Measurements from ENCODE around the gene PRKG1.
"Not testable (repeated sequence)": the region's sequence is repeated elsewhere in the genome, so short reads cannot be mapped to it uniquely, and the experiment has no call there.

Gene PRKG1

DNA sequence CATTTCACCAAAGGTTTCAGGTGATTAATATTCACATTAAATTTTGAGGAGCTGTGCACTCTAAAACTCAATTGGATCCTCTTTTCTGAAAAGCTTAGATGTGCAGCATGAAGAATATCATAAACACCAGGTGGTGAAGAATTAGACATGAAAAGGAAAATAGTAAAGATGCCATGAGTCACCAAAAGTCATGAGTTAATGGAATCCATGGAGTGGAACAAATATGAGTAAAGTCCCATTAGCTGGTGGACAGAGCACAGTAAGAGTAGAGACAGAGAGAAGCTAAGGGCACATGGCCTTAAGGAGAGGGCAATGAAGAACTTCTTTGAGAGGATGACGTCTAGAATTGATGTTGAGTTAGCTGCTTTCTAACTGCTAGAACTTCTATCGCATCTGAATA, 353.5 kb downstream of the PRKG1 start:
- DNase-seq (ENCODE audit: low read depth): no peak

DNA sequence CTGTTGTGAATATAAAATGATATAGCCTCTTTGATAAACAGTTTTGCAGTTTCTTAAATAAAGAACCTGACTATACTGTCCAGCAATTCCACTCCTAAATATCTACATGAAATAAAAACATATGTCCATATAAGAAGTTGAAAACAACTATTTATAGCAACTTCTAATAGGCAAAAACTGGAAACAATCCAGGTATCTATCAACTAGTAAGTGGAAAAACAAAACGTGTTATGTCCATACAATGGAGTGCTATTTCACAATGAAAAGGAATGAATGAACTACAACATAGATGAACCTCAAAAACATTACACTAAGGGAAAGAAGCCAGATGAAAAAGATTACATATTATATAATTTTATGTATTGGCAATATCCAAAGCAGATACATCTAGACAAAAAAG, 356.2 kb downstream of the PRKG1 start:
- no peak for DNase-seq (ENCODE audit: low read depth)

DNA sequence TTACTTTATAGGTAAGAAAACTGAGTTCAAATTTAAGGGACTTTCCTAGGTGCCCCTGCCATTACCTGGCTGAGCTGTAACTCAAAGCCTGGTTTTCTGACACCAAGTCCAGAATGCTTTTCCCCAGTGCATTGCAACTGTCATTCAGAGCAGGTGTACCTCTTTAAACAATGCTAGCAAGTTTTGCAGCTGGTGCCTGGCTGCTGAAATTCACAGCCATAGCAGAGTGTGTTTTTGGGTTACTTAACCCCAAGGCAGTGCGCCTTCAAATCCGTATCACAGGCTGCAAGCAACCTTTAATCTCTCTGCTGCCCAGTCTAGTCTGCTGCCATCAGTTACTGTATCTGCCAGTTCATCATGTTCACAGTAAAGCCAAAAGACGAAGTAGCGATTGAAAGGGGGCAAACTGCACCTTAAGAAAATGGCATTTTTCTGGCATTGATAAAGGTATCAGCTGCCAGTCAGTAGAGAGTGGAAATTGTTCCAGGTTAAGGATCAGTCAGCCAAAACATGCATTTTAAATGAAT, 359.7 kb downstream of the PRKG1 start:
- no peak for DNase-seq (ENCODE audit: low read depth)

DNA sequence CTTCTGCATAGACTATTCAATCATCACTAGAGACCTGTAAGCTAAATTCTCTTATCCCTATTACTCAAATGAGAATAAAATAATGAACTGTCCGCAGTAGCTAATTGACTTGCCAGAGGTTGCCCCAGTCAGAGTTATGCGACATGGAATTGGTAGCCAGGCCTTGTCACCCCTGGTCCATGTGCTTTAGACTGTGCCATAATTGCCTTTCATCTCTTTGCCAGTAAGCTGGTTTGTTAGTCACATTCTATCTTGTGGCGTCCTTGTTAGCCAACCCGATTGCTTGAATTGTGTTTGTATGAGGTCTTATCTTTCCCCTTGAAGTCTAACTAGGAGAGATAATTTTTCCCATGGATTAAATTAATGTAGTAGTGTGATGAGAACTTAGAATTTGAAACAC, 362.5 kb downstream of the PRKG1 start:
- no peak for DNase-seq (ENCODE audit: low read depth)

DNA sequence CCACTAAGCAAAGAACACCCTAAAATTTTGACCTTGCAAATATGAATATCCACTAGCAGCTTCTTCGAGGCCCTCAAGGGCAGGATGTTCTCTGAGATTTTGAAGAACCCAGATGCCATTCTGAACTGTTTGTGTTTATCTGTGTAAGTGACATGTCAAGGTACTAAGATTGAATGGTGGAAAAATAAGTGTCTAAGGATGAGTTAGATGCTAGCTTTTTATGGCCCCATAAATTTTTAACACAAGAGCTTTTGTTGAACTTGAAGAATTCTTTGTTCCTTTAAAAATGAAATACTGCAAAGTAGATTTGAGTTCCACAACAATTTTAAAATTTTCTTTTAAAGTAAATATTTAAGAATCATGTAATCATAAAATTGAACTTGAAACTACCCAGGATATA, 365.4 kb downstream of the PRKG1 start:
- DNase-seq (ENCODE audit: low read depth): no peak

DNA sequence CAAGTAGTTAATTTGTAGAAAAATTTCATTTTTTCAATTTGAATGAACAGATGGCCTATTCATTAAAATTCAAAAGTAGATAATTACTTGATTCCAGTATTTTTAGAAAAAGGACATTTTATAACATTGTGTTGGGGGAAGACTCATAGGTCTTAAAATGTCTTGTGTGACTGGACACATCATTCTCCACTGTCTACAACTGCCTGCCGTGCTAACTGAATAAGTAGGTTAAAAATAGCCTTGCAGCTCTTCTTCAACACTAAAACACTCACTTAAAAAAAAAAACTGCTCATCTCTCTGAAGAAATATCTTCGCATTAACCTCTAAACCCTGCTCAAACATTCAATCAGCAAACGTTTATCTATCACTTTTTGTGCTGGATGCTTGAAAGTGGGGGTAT, 371.3 kb downstream of the PRKG1 start:
- DNase-seq (ENCODE audit: low read depth): no peak

DNA sequence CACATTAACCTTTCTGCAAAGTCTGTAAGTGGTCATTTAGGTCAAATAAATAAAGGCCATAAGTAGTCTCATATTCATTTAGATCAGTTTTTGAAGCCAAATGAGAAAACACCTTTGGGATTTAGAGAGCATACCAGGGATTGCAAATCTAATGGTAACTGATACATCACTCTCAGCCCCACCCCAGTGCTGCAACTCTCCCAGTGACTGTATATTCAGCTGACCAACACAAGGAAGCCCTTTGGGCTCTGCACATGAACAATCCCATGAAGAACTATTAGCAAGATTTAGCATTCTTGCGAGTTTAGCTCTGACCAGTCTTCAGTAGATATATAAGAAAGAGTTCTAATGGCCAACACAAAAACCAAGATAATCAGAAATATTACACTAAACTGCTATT, 372.8 kb downstream of the PRKG1 start:
- DNase-seq (ENCODE audit: low read depth): no peak

DNA sequence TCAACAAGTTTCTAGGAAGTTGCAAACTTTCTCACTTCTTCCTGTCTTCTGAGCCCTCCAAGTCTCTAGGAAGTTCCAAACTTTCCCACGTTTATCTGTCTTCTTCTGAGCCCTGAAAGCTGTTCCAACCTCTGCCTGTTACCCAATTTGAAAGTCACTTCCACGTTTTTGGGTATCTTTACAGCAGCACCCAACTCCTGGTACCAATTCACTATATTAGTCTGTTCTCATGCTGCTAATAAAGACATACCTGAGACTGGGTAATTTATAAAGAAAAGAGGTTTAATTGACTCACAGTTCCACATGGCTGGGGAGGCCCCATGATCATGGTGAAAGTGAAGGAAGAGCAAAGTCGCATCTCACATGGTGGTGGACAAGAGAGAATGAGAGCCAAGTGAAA, 381.5 kb downstream of the PRKG1 start:
- DNase-seq (ENCODE audit: low read depth): not testable (repeated sequence)

DNA sequence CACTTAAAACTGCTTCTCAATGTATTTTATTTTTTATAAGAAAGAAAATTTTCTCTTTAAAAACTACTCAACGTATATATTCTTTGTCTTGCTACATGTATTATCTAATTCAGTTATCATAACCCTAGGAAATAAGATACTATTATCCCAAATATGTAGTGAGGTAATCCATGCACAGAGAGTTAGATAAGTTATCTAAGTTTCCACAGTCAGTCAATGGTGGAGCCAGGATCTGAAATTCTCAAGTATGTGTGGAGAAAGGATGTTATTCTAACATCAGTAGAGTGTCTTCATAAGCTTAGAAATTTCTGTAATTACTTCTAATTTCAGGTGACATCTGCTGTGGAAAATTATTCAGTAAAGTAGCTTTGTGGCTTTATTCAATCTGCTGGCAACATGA, 385.2 kb downstream of the PRKG1 start:
- DNase-seq (ENCODE audit: low read depth): no peak

DNA sequence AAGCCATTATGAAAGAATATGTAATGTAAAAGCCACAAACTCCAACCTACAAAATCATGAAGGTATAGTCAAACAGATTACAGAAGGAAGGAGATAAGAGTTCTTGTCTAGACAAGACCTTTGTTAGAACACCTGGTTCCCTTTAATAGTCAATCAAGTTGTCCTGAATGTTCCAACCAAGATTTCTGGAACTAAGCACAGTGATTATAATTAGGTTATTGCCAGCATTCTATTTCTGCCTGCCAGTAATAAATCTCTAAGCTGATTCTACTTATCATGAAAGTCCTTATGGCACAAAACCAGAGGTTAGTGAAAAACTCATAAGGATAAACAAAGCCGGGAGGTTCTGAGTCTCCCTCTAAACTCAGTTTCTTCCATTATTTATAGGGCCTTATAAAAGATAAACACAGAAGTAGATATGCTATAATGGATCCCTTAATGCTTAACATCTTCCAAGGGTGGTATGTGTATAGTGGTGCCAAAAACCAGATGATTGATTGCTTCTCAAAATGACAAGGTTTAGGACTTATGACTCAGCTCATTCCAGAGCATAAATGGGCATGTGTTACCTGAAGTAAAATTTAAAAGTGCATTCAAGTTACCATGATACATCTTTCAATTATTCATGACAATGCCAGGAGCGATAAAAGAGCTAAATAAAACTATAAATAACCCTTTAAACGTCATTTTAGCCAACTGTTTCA, 387.9 kb downstream of the PRKG1 start:
- no peak for DNase-seq (ENCODE audit: low read depth)

DNA sequence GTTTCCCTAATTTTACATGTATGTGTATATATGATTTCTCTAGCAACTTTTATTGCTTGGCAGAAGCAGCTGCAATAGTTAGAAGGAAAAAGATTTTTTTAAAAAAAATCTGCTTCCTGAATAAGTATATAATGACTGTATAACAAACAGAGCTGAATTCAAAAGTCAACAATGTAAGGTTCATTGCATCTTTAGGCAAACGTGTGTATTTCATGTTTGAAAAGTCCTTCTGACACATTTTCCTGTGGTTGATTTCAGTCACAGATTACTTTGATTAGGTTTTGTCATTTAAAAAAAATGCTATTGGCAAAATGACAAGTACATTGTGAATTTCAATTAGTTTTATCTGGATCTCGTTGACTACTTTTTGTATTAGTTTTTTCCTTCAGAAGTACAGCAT, 394.1 kb downstream of the PRKG1 start:
- no peak for DNase-seq (ENCODE audit: low read depth)

DNA sequence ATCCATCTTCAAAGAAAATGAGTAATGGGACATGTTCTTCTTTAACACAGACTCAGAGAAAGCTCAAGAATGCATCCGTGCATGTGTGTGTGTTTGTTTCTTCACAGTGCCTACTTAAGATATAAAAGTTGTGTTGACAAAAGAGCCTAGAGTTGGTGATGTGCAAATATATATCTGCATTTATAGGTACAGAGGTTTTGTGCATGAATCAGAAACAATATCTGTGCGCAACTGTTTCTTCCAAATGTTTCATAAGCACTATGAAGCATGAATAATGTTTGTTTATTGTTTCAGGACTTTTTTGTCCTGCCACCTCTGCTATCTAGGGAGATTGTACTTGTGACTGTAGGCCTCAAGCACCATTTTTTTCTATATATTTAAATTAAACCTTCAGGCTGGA, 395.4 kb downstream of the PRKG1 start:
- no peak for DNase-seq (ENCODE audit: low read depth)

DNA sequence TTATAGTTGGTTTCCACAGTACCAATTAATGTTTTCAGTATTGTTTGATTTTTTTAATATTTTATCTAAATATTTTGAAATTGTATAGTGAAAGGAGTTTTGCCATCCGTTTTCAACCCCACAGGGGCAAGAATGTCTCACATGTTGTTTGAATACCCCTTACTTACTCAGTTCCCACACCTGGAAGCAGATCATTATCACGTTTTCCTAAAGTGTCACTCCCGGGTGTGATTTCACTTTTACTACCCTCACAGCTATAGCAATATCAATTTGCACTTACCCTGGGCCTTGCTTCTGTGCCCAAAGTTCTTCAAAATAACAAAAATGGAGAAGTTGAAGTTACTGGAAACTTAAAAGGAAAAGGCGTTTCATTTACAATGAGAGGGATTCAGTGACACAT, 397.0 kb downstream of the PRKG1 start:
- no peak for DNase-seq (ENCODE audit: low read depth)

DNA sequence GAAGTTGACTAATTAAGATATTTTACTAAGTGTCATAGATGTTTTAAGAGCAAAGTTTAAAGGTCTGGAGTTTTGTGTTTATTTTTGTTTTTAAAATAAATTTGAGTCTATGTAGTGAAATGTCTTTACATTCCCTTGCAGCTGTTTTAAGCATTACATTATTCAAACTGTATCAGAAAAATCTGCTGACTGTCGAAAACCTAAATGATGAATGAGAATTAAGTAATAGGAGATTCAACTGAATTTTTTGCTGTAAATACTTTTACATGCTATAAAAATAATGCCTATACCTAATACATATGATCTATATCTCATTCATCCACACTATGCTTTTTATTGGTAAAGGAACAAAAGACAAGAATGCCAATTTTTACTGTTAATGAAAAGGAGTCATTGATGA, 397.9 kb downstream of the PRKG1 start:
- DNase-seq (ENCODE audit: low read depth): no peak

DNA sequence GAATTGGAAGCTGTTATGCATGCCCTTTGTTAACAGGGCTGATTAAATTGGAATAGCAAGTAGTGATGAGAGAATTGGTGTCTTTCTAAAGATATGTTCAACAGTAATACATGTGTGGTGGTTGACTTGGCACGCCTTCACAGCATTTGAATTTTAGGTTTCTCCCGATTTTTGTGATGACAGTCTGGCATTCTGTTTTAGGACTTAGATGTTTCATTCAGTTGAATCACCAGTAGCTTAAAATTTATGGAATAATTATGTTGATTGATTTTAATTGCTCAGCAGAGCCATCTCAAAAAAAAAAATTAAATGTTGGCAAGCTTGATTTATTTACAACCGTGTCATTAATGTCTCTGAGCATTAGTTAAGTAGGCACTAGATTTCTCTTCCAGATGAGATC, 405.4 kb downstream of the PRKG1 start:
- DNase-seq (ENCODE audit: low read depth): no peak

DNA sequence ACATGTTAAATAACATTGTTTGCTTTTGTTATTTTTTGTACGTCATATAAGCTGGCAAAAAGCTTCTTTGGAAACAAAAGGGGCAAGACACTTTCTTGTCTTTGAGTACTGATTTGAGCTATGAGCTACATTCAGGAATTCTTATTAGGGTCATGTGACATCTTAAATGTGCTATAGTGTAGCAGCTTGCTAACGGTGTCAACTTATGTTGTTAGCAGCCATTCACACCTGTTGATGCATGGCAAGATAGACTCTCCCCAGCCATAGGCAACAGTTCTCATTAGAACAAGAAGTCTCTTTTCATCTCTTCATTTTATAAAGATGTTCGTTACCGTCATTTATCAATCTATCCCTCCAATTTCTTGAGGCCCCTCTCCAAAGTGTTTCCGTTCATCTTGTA, 411.4 kb downstream of the PRKG1 start:
- no peak for DNase-seq (ENCODE audit: low read depth)

DNA sequence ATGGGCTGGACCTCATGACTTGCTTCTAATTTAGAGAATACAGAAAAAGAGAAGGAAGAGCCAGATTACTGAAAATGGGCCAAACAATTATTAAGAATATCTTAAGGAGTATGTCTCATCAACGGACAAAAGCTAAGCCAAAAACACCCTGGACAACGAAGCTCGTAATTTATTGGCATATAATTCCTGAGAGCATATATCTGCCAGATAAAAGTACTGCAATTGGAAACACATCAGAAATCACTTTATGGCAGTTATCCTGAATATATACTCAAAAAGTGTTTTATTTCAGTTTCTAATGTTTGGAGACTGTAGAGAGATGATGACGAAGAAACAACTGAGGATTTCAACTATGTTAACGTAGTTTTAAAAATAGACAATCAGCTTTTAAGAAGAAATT, 413.3 kb downstream of the PRKG1 start:
- DNase-seq (ENCODE audit: low read depth): no peak

DNA sequence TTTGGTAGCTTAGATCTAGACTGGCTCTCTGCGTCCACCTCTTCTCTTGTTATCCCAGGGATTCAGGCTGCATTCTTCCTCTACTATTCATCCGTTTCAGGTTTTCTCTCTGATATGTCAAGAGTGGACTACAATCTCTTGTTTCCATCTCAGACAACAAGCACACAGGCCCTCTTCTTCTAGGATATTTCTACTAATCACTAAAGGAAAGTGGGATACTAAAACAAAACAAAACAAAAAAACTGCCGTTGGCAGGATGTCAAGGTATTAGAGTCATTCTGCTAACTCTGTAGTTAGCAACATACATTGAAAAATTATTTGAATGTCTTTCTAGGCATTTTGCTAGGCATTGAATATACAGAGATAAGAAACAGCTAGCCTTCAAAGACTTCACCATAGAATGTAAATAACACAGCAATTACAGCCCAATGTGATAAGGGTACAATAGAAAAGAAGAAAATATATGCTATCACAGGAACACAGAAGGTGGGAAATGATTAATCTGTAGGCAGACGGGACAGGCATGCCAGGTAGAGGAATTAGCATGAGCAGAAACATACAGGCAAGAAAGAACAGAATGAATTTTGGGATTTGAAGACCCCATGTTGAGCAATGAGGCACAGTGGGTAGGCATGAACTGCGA, 414.6 kb downstream of the PRKG1 start:
- DNase-seq (ENCODE audit: low read depth): no peak

DNA sequence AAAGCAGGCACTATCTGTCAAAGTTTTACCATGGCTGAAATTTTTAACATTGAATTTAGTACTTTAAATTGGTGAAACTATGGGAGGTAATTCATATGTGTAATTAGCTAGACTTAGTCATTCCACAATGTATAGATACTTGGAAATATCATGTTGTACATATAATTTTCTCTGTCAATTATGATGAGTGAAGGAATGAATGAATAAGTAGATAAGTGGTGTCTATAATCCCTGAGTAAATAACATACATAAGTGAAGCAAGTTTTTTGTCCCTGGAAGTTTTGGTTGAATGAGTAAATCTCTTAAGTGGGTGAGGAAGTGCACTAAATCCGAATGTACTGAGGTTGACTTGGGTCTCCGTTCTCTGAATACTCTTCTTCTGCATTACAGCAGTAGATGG, 424.1 kb downstream of the PRKG1 start:
- DNase-seq (ENCODE audit: low read depth): no peak

DNA sequence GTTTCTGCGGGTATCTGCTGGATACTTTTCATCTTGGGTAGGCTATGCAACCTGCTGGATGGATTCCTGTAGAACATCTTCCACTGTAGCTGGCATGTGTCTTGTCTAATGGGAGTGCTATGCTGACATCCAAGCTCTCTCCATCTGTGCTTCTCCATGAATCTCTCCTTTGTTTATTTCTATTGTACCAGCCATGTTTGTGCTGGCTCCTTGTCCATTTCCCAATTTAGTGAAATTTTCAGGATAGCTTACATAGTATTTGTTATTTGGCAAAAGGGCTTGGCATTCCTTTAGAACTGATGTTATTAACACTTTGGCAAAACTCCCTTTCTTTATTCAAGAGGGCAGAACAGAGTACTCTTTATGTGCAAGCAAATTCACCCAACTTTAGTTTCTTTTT, 427.1 kb downstream of the PRKG1 start:
- no peak for DNase-seq (ENCODE audit: low read depth)

DNA sequence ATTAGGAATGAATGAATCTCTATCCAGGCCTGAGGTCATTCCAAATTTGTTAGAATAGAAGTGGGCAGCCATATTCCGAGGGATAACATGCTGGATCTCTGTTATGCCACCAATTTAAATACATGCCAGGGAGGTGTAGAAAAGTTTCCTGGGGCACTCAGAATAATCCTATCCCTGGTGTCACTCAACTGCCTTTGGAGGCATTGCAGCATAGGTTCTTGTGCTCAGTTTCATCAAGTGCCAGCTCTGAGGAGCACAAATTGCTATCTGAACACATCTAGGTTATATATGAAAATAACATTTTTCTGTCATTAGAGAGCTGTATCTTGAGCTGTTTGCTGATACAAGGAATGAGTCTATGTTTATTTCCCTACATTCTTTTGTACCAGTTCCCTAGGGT, 427.8 kb downstream of the PRKG1 start:
- DNase-seq (ENCODE audit: low read depth): no peak

DNA sequence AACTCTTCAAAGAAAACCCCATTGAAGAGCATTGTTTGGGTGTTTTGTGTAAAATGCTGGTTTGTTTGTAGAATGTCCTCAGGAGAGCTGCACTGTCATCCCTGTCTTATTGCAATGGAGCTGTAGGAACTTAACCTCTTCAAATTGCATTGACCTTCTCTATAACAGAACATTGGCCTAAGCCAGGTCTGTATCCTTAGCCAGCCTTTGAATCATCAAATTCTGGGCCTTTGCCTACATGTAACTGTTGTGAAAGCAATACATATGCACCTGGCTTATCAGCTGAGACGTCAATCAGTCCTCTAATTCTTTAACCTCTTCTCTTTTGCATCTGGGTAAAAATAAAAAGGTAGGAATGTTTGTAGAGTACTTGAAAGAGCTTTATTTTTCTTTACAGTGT, 429.1 kb downstream of the PRKG1 start:
- DNase-seq (ENCODE audit: low read depth): no peak

DNA sequence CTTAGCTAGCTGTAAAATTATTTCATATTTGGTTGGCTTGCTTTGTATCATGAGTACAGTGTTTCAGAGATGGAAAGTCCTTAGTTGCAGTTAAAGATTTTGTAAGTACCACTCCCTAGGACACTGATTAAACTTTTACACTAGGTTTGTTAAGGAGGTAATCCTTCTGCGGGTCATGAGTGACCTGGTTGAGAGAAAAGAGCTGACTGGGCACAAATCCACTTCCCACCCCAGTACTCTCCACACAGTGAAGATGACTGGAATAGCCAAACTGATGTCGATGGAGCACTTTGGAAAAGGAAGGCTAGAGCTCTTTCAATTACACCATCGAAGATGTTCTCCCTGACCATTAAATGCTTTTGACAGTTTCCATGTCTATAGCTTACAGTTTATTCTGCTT, 433.2 kb downstream of the PRKG1 start:
- DNase-seq (ENCODE audit: low read depth): no peak

DNA sequence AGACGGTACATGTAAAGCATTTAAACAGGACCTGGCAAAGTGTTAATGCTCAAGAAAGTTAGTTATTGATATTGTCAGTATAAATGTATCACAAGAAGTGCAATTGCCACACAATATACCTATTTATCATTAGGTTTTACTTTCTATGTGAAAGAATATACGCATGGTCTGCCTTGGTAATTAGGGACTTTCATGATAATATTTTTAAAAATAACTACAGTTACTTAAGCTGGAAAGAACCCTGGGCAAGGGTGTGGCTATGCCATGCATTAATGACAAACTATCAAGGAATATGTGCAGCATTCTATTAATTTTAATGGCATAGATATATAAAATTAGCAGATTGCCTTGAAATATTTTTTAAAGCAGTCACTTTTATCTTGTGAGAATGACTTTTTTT, 433.9 kb downstream of the PRKG1 start:
- DNase-seq (ENCODE audit: low read depth): no peak

Data from T-helper 22 cell (primary cell).